GM12873 (cell line): ENCODE measurements around the gene NDUFS6.
A peak's percentile ranks its signal among the peaks of the same experiment; 100 is the strongest.

Experiments
- TF ChIP-seq, protein P1 (sequence below): IDR thresholded peaks from 2 replicates; pipeline ENCODE4 v1.5.1; 2012; ENCODE audit warnings: low read depth, mild to moderate bottlenecking, moderate library complexity, low read length, control low read depth; ENCODE audit not compliant: insufficient read depth; ENCODE audit errors: missing control alignments

NDUFS6 gene

DNA sequence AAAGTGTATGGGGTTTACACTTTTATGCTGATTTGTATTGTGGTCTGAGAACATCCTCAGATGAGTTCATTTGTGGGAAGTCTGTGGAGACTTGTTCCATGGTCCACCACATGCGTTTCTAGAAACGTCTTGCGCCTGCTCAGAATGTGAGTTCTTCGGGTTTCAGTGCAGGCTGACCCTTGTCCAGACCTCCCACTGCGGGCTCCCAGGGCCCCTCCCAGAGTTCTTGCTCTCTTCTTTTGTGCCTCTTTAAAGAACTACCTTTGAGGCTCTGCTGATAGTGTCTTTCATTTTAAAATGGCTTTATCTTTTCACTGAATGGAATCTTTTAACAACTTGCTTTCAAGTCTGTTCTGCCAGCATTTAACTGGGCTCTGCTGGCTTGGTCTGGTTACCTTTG is 17.6 kb downstream of the NDUFS6 start:
- TF ChIP-seq, protein P1, sequence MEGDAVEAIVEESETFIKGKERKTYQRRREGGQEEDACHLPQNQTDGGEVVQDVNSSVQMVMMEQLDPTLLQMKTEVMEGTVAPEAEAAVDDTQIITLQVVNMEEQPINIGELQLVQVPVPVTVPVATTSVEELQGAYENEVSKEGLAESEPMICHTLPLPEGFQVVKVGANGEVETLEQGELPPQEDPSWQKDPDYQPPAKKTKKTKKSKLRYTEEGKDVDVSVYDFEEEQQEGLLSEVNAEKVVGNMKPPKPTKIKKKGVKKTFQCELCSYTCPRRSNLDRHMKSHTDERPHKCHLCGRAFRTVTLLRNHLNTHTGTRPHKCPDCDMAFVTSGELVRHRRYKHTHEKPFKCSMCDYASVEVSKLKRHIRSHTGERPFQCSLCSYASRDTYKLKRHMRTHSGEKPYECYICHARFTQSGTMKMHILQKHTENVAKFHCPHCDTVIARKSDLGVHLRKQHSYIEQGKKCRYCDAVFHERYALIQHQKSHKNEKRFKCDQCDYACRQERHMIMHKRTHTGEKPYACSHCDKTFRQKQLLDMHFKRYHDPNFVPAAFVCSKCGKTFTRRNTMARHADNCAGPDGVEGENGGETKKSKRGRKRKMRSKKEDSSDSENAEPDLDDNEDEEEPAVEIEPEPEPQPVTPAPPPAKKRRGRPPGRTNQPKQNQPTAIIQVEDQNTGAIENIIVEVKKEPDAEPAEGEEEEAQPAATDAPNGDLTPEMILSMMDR: no peak

DNA sequence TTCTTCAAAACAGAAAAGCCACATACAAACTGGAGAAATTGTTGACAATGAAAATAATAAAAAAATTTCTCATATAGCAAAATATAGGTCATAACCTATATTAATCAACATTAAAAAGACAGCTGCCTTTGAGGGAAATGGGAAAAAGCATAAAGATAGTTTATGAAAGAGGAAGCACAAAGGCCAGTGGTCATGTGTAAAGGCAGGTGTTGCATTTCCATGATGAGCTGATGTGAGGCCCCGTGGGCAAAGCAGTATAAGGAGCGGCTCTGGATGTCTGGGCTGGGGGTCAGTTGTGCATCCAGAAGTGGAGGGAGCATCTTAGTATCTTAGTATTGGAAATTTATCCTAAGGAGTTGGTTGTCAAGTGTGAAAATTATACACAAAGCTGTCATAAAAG is 18.3 kb downstream of the NDUFS6 start:
- TF ChIP-seq, protein P1: no peak

DNA sequence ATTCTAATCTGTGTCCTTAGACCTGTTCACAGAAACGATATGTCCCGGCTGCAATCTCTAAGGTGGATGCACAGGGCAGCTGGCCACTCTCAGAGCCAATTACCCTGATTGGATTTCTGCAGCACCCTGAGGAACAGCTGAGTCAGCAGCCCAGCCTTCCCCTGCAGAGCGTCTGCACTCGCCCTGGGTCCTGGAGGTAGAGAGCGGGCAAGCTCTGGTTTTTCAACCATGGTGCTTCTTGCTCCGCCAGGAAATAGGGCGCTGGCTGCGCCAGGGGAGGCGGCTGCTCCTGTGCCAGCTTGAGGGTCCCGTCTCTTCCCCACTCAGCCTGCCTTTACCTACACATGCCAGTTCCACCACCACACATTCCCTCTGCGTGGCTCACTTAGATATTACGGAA is 19.2 kb downstream of the NDUFS6 start:
- TF ChIP-seq, protein P1: no peak

DNA sequence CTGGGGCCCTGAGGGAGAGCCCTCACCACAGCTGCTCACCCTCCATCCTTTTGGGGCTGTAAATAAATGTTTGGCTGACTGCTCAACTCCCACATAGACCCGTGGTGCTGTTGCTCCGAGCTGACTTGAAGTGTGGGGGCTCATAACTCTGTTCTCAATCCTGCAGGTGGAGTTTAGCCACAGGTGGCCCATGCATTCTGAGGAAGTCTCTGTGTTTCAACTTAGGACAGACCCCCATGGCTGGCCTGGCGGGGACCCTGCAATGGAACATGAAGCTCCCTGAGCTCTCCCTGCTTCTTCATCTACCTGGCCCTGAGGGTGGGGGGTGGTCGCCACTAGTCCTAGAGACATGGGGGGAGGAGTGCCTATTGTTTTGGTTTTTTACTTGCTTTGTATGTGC is 19.7 kb downstream of the NDUFS6 start:
- TF ChIP-seq, protein P1: no peak

DNA sequence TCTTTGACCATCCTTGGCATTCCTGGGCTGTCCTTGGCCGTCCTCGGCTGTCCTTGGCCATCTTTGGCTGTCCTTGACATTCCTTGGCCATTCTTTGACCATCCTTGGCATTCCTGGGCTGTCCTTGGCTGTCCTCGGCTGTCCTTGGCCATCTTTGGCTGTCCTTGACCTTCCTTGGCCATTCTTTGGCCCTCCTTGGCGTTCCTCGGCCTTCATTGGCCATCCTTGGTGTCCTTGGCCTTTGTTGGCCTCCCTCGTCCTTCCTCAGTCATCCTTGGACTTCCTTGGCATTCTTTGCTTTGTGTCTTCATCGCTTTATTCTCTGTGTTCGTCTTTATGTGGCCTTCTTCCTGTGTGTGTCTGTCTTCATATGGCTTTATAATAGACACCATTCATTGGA is 20.7 kb downstream of the NDUFS6 start:
- TF ChIP-seq, protein P1: no peak

DNA sequence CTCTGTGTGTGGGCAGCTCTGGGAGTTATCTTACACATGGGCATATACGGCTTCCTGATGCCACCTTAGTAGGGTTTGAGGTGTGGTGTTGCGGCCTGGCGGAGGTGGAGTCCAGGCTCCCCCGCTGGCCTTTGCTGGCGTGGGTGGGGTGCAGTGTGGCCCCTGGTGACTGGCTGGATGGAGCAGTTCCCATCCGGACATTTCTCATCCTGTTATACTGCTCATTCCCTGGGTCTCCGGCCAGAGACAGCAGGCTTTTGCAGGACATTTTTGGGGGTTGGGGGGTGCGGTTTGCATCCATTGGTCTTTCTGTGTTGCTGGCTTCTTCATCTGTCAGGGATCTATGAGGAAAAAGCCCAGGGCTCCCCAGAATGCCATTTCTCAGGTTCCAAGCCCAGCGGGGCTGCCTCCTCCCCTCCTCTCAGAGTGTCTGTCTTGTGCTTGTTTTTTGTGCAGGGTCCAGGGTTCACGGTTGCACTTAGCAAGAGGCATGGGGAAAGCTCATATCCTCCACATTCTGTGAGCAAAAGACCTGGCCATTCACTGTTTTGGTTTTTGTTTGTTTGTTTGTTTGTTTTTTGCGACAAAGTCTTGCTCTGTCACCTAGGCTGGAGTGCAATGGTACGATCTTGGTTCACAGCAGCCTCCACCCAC is 22.3 kb downstream of the NDUFS6 start:
- TF ChIP-seq, protein P1: no peak

DNA sequence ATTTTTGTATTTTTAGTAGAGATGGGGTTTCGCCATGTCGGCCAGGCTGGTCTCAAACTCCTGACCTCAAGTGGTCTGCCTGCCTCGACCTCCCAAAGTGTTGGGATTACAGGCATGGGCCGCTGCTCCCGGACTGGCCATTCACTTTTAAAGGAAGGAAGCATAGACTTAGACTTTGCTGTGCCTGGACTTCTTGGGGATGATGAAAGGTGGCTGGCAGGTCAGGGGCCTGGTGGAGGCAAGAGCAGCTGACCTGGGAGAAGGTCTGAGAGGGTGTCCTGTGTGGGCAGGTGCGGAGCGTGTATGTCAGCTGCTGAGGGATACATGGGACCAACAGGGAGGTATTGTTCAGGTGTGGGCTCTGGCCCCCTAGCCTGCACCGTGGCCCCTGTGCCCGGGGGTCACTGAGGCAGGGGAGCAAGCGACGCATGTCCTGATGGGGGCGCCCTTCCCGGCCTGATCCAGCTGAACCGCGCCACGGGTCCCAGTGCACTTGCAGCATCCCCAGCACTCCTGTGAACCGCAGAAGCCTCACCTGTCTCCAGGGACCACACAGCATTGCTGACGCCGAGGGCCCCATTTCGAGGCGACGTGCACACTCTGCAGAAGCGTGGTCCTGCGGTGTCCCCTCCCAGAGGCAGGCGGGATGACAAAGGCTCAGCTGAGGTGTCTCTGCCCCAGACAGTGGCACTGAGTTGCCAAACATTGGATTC is 23.1 kb downstream of the NDUFS6 start:
- TF ChIP-seq, protein P1: peak; percentile 11
